Thoracic aorta (tissue), 2 donors: ENCODE data around the gene EMID1. TPM values are rescaled to one million over a fixed set of nuclear protein-coding genes. Genes with fewer than 3 reads are reported as not detected.

Experiments
- ATAC-seq: fragments of 150-250 bp; one replicate; pipeline ENCODE4 v1.8.0; 2017; ENCODE audit warnings: low read depth; ENCODE audit not compliant: insufficient number of reproducible peaks, low FRiP score
- DNase-seq: peaks from one replicate; pipeline ENCODE4 v3.0.0-alpha.2; 2020; ENCODE audit warnings: low spot score
- H3K27ac ChIP-seq, 2 donors: fragments of 200-600 bp; sonication (generic); 1 replicate in 1 of 2; 2 replicates in 1 of 2; pipeline ENCODE4 v1.5.1; 2016; ENCODE audit warnings: mild to moderate bottlenecking in 2 of 2, moderate library complexity in 2 of 2
- H3K27me3 ChIP-seq: fragments of 200-600 bp; sonication (generic); replicated peaks from 2 replicates; pipeline ENCODE4 v1.6.0; 2016; ENCODE audit warnings: mild to moderate bottlenecking; ENCODE audit not compliant: insufficient read depth
- H3K36me3 ChIP-seq: fragments of 200-600 bp; sonication (generic); one replicate; pipeline ENCODE4 v1.5.1; 2016
- H3K4me1 ChIP-seq, 2 donors: fragments of 200-600 bp; sonication (generic); 1 replicate in 1 of 2; 2 replicates in 1 of 2; pipeline versions ENCODE4 v1.5.1 to v1.6.0; 2016; ENCODE audit warnings: low read depth in 2 of 2, mild to moderate bottlenecking in 1 of 2; ENCODE audit not compliant: control insufficient read depth in 1 of 2
- H3K4me3 ChIP-seq: fragments of 200-600 bp; sonication (generic); 2 replicates; pipeline ENCODE4 v1.5.1; 2016; ENCODE audit warnings: mild to moderate bottlenecking
- H3K9me3 ChIP-seq: fragments of 200-600 bp; sonication (generic); 2 replicates; pipeline ENCODE4 v1.5.1; 2016
- total RNA-seq, 2 donors: library from RNA; depleted of rRNA; stranded (reverse); fragments of >200 nt; gene quantifications; one replicate each; pipeline versions ENCODE4 v1.1.0 to v1.2.3, GENCODE V29; 2016
- TF ChIP-seq, protein P1 (sequence below): fragments of 200-600 bp; sonication (generic); IDR thresholded peaks from one replicate; pipeline ENCODE4 v1.5.1; 2019; ENCODE audit warnings: antibody characterized with exemption

The EMID1 gene
- total RNA-seq, 2 donors from 2014 or later, result 0.27 TPM; not detected in 1

GRCh38 chr22:29187831-29188230 is 17.9 kb upstream of the EMID1 start:
- DNase-seq, result no peak
- Histone ChIP-seq H3K4me3 (no peak overlapping the region), H3K27ac (no peak overlapping the region), H3K27me3 (no peaks in the 10 kb centered on the region), H3K9me3 (no peaks in the 10 kb centered on the region), H3K4me1 (no peaks in the 10 kb centered on the region), H3K36me3 (no peaks in the 10 kb centered on the region)
- no peak for ATAC-seq
- TF ChIP-seq, protein P1, sequence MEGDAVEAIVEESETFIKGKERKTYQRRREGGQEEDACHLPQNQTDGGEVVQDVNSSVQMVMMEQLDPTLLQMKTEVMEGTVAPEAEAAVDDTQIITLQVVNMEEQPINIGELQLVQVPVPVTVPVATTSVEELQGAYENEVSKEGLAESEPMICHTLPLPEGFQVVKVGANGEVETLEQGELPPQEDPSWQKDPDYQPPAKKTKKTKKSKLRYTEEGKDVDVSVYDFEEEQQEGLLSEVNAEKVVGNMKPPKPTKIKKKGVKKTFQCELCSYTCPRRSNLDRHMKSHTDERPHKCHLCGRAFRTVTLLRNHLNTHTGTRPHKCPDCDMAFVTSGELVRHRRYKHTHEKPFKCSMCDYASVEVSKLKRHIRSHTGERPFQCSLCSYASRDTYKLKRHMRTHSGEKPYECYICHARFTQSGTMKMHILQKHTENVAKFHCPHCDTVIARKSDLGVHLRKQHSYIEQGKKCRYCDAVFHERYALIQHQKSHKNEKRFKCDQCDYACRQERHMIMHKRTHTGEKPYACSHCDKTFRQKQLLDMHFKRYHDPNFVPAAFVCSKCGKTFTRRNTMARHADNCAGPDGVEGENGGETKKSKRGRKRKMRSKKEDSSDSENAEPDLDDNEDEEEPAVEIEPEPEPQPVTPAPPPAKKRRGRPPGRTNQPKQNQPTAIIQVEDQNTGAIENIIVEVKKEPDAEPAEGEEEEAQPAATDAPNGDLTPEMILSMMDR, result no peak

GRCh38 chr22:29190051-29190450 is 15.6 kb upstream of the EMID1 start:
- TF ChIP-seq, protein P1, result no peak
- Histone ChIP-seq H3K4me3 (no peak overlapping the region), H3K36me3 (no peaks in the 10 kb centered on the region), H3K9me3 (no peaks in the 10 kb centered on the region), H3K27ac (no peak overlapping the region), H3K27me3 (no peaks in the 10 kb centered on the region), H3K4me1 (no peaks in the 10 kb centered on the region)
- DNase-seq (no peak), ATAC-seq (no peak)

- ATAC-seq (no peak), DNase-seq (no peak)
- Histone ChIP-seq H3K4me3 (no peak overlapping the region), H3K9me3 (no peaks in the 10 kb centered on the region), H3K36me3 (no peaks in the 10 kb centered on the region), H3K4me1 (no peaks in the 10 kb centered on the region), H3K27me3 (no peaks in the 10 kb centered on the region), H3K27ac (no peak overlapping the region)
- TF ChIP-seq, protein P1, result no peak
These were observed 14.8 kb upstream of the EMID1 start for GRCh38 chr22:29190918-29191317.

DNA sequence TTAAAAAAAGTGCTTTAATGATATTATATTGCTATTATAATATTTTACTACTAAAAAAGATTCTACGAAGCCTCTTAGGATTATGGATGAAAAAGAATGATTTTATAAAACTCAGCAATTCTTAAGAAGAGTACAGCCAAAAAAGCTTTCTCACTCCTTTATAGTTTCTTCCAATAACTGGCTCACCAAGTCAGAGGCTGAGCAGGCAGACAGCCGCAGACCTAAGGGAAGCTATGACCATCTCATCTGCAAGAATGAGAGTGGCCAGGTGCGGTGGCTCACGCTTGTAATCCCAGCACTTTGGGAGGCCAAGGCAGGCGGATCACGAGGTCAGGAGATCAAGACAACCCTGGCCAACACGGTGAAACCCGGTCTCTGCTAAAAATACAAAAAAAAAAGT is 12.7 kb upstream of the EMID1 start:
- H3K27ac ChIP-seq, result no peak overlapping the region
- ATAC-seq, result no peak
- no peaks in the 10 kb centered on the region for H3K36me3 ChIP-seq
- TF ChIP-seq, protein P1, result no peak
- H3K4me1 ChIP-seq, result no peaks in the 10 kb centered on the region
- no peaks in the 10 kb centered on the region for H3K9me3 ChIP-seq
- no peak for DNase-seq
- H3K4me3 ChIP-seq, result no peak overlapping the region
- H3K27me3 ChIP-seq, result no peaks in the 10 kb centered on the region

DNA sequence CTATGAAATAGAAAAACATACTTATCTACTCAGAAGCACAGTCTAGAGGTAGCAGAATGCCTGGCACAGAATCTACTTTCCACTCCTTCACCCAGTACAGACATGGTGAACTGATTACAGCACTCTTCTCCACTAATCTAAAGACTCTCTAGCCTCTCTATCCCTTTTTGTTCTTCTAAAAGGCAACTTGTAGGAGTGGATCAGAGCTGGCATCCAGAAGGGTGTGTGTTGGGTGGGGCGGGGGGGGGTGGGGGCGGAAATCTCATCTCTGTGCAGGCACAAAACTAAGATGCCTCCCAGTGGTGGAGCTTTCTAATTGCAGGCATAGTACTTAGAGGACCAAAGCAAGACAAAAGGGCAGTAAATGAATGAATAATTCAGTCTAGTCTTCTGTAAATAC is 11.5 kb upstream of the EMID1 start:
- Histone ChIP-seq H3K9me3 (no peaks in the 10 kb centered on the region), H3K27me3 (no peaks in the 10 kb centered on the region), H3K36me3 (no peaks in the 10 kb centered on the region), H3K4me3 (no peak overlapping the region), H3K4me1 (no peaks in the 10 kb centered on the region), H3K27ac (no peak overlapping the region)
- ATAC-seq (no peak), DNase-seq (no peak)
- TF ChIP-seq, protein P1, result no peak
